ENCODE data around the gene MCAT. TPM values are rescaled to one million over a fixed set of nuclear protein-coding genes. Genes with fewer than 3 reads are reported as not detected.
A peak's percentile ranks its signal among the peaks of the same experiment; 100 is the strongest.

The MCAT gene
- total RNA-seq, 1 donor from 2014 or later, result 10.5 TPM

GRCh38 chr22:43187171-43188099, 44.2 kb upstream of the MCAT start:
- H3K9me3 ChIP-seq (ENCODE audit: low read depth), result no peaks in the 10 kb centered on the region
- no peak overlapping the region for H3K27ac ChIP-seq
- H3K27me3 ChIP-seq, result no peaks in the 10 kb centered on the region
- peaks cover 14% of the 10 kb centered on the region for H3K4me1 ChIP-seq
- H3K9ac ChIP-seq, result no peak overlapping the region
- peaks cover 31% of the 10 kb centered on the region for H3K79me2 ChIP-seq (ENCODE audit: low read depth)
- H3F3A ChIP-seq (ENCODE audit: low read depth), result peaks cover 26% of the 10 kb centered on the region
- H4K20me1 ChIP-seq (ENCODE audit: low read depth), result peaks cover 34% of the 10 kb centered on the region
- H3K36me3 ChIP-seq, result no peaks in the 10 kb centered on the region
- H3K4me3 ChIP-seq, result peak overlapping the region; percentile 26
- H3K4me1 Mint-ChIP-seq, result peaks cover 28% of the 10 kb centered on the region
- H3K4me2 ChIP-seq, result peak overlapping the region; percentile 64
- H3K9me3 Mint-ChIP-seq, result no peaks in the 10 kb centered on the region
- H3K27ac Mint-ChIP-seq, result peak overlapping the region; percentile 42
- H3K27me3 Mint-ChIP-seq (ENCODE audit: insufficient read depth, low read depth), result peaks cover 4% of the 10 kb centered on the region
- peak overlapping the region; percentile 6 for H2AFZ ChIP-seq (replicated peaks)
- no peaks in the 10 kb centered on the region for H3K36me3 Mint-ChIP-seq
- peak overlapping the region; percentile 79 for H3K4me3 Mint-ChIP-seq
- peak; percentile 96 for DNase-seq (ENCODE audit: low spot score)
- TF ChIP-seq EZH2phosphoT487 (IDR thresholded peaks at IDR 0.05) (no peak), EZH2 (IDR thresholded peaks at IDR 0.05) (peak; percentile 43), CTCF (IDR thresholded peaks at IDR 0.05) (peak; percentile 69)

- Histone ChIP-seq H2AFZ (replicated peaks) (peak within 1 kb of the TSS; percentile 6), H4K20me1 (ENCODE audit: low read depth) (peaks cover 35% of the 10 kb centered on the region), H3K27me3 (no peaks in the 10 kb centered on the region), H3K4me2 (peak within 1 kb of the TSS; percentile 91), H3K4me1 (peaks cover 14% of the 10 kb centered on the region), H3K36me3 (no peaks in the 10 kb centered on the region), H3K9me3 (ENCODE audit: low read depth) (no peaks in the 10 kb centered on the region), H3F3A (ENCODE audit: low read depth) (peaks cover 23% of the 10 kb centered on the region), H3K27ac (no peak within 1 kb of the TSS), H3K4me3 (peak within 1 kb of the TSS; percentile 54), H3K9ac (peak within 1 kb of the TSS; percentile 68), H3K79me2 (ENCODE audit: low read depth) (peaks cover 31% of the 10 kb centered on the region)
- no peaks in the 10 kb centered on the region for H3K36me3 Mint-ChIP-seq
- peaks cover 4% of the 10 kb centered on the region for H3K27me3 Mint-ChIP-seq (ENCODE audit: insufficient read depth, low read depth)
- H3K4me3 Mint-ChIP-seq, result peak within 1 kb of the TSS; percentile 82
- H3K9me3 Mint-ChIP-seq, result no peaks in the 10 kb centered on the region
- TF ChIP-seq EZH2 (IDR thresholded peaks at IDR 0.05) (no peak), CTCF (IDR thresholded peaks at IDR 0.05) (peak; percentile 4), EZH2phosphoT487 (IDR thresholded peaks at IDR 0.05) (no peak)
- peak; percentile 92 for DNase-seq (ENCODE audit: low spot score)
- peak within 1 kb of the TSS; percentile 42 for H3K27ac Mint-ChIP-seq
- peaks cover 30% of the 10 kb centered on the region for H3K4me1 Mint-ChIP-seq
Measured at GRCh38 chr22:43186272-43187170, 43.3 kb upstream of the MCAT start, which contains the start of gene TTLL12. TTLL12 (minus strand) TSS chr22:43187134; CDS start chr22:43187069, 65 bp downstream.

GRCh38 chr22:43185860-43186261, 42.7 kb upstream of the MCAT start:
- Histone ChIP-seq H3K4me2 (peak overlapping the region; percentile 91), H3K36me3 (no peaks in the 10 kb centered on the region), H4K20me1 (ENCODE audit: low read depth) (peaks cover 35% of the 10 kb centered on the region), H3K27me3 (no peaks in the 10 kb centered on the region), H2AFZ (replicated peaks) (no peak overlapping the region), H3K27ac (no peak overlapping the region), H3K9me3 (ENCODE audit: low read depth) (no peaks in the 10 kb centered on the region), H3K9ac (peak overlapping the region; percentile 68), H3K4me3 (peak overlapping the region; percentile 54), H3K79me2 (ENCODE audit: low read depth) (peaks cover 31% of the 10 kb centered on the region), H3F3A (ENCODE audit: low read depth) (peaks cover 23% of the 10 kb centered on the region), H3K4me1 (peaks cover 14% of the 10 kb centered on the region)
- Mint-ChIP-seq H3K4me3 (peak overlapping the region; percentile 82), H3K4me1 (peaks cover 30% of the 10 kb centered on the region), H3K9me3 (no peaks in the 10 kb centered on the region), H3K27me3 (ENCODE audit: insufficient read depth, low read depth) (peaks cover 1% of the 10 kb centered on the region), H3K27ac (no peak overlapping the region), H3K36me3 (peaks cover 3% of the 10 kb centered on the region)
- peak; percentile 34 for DNase-seq (ENCODE audit: low spot score)
- no peak for TF ChIP-seq CTCF (IDR thresholded peaks at IDR 0.05)
- no peak for TF ChIP-seq EZH2phosphoT487 (IDR thresholded peaks at IDR 0.05)
- no peak for TF ChIP-seq EZH2 (IDR thresholded peaks at IDR 0.05)
